Measurements from ENCODE around the gene HOXB13. TPM values are rescaled to one million over a fixed set of nuclear protein-coding genes. Genes with fewer than 3 reads are reported as not detected.

Gene HOXB13
- total RNA-seq, 2 donors from 2014 or later, result 78.7 to 249 TPM

GRCh38 chr17:48732688-48733629 lies 4.4 kb upstream of the HOXB13 start:
- 2% methylated on average over 50 of the region's 50 CpGs for WGBS
- Histone ChIP-seq H3K9me3 (no peaks in the 10 kb centered on the region), H3K4me1 (replicated peaks) (peaks cover 17% of the 10 kb centered on the region), H3K27ac (peak overlapping the region; percentile 87 to 92), H3K4me3 (peak overlapping the region; percentile 13 to 22), H3K36me3 (no peaks in the 10 kb centered on the region), H3K27me3 (replicated peaks; ENCODE audit: insufficient read depth) (no peaks in the 10 kb centered on the region)
- no peak for DNase-seq (ENCODE audit: low spot score)
- TF ChIP-seq CTCF (IDR thresholded peaks at IDR 0.05) (no peak), POLR2AphosphoS5 (IDR thresholded peaks at IDR 0.05) (no peak), POLR2A (IDR thresholded peaks at IDR 0.05) (no peak)
- intact Hi-C loops (cut with DNase I), result no loop called here

- intact Hi-C loops (cut with DNase I), result no loop called here
- H3K9me3 ChIP-seq, result no peaks in the 10 kb centered on the region
- no peak for DNase-seq (ENCODE audit: low spot score)
- no peak for TF ChIP-seq CTCF (IDR thresholded peaks at IDR 0.05)
- no peaks in the 10 kb centered on the region for H3K36me3 ChIP-seq
- peaks cover 17% of the 10 kb centered on the region for H3K4me1 ChIP-seq (replicated peaks)
- H3K4me3 ChIP-seq, result no peak overlapping the region
- H3K27me3 ChIP-seq (replicated peaks; ENCODE audit: insufficient read depth), result no peaks in the 10 kb centered on the region
- peak overlapping the region in 1 of 2 donors; percentile 92 for H3K27ac ChIP-seq
Measured at GRCh38 chr17:48731355-48731754, 2.8 kb upstream of the HOXB13 start.

GRCh38 chr17:48730240-48730550 lies 1.6 kb upstream of the HOXB13 start:
- TF ChIP-seq POLR2A (IDR thresholded peaks at IDR 0.05) (no peak), CTCF (IDR thresholded peaks at IDR 0.05) (no peak), POLR2AphosphoS5 (IDR thresholded peaks at IDR 0.05) (no peak)
- peak overlapping the region; percentile 97 to 98 for H3K27ac ChIP-seq
- intact Hi-C loops (cut with DNase I), result no loop called here
- WGBS, result 50% methylated on average over 3 of the region's 3 CpGs
- no peaks in the 10 kb centered on the region for H3K36me3 ChIP-seq
- no peaks in the 10 kb centered on the region for H3K27me3 ChIP-seq (replicated peaks; ENCODE audit: insufficient read depth)
- H3K4me3 ChIP-seq, result no peak overlapping the region
- peaks cover 17% of the 10 kb centered on the region for H3K4me1 ChIP-seq (replicated peaks)
- no peaks in the 10 kb centered on the region for H3K9me3 ChIP-seq
- no peak for DNase-seq (ENCODE audit: low spot score)

- intact Hi-C loops (cut with DNase I), result loop anchor here (5.0 to 10.0 kb wide), 2 partner anchors 63 to 155 kb away; no protein-coding TSS in a partner anchor
- Histone ChIP-seq H3K27me3 (replicated peaks; ENCODE audit: insufficient read depth) (no peaks in the 10 kb centered on the region), H3K27ac (peak overlapping the region; percentile 97 to 98), H3K4me3 (peak overlapping the region; percentile 55 to 63), H3K9me3 (no peaks in the 10 kb centered on the region), H3K4me1 (replicated peaks) (peaks cover 17% of the 10 kb centered on the region), H3K36me3 (no peaks in the 10 kb centered on the region)
- TF ChIP-seq CTCF (IDR thresholded peaks at IDR 0.05), result no peak
- no peak for TF ChIP-seq POLR2AphosphoS5 (IDR thresholded peaks at IDR 0.05)
- peak; percentile 12 for TF ChIP-seq POLR2A (IDR thresholded peaks at IDR 0.05)
- peak; percentile 68 for DNase-seq (ENCODE audit: low spot score)
- 5% methylated on average over 19 of the region's 19 CpGs for WGBS
Measured at GRCh38 chr17:48729335-48730239, 1.0 kb upstream of the HOXB13 start.

Measured in prostate gland (tissue), 2 donors.